DMS53 treated with DMSO at 0.1 percent for 48 hours (cell line): ENCODE measurements around the gene OR6B2.
A peak's percentile ranks its signal among the peaks of the same experiment; 100 is the strongest.

Experiments used
- DNase-seq: peaks from one replicate; lab custom pipeline; 2025; ENCODE audit not compliant: unreplicated experiment; lab: John Stamatoyannopoulos, UW

Gene OR6B2

GRCh38 chr2:240042740-240043139 lies 12.5 kb upstream of the OR6B2 start:
- DNase-seq: no peak

- no peak for DNase-seq
Measured at GRCh38 chr2:240041363-240041762, 11.1 kb upstream of the OR6B2 start.

GRCh38 chr2:240037358-240037757 lies 7.1 kb upstream of the OR6B2 start:
- DNase-seq: no peak

GRCh38 chr2:240033330-240033678 lies 3.1 kb upstream of the OR6B2 start:
- no peak for DNase-seq

GRCh38 chr2:240032406-240033329 lies 2.4 kb upstream of the OR6B2 start:
- DNase-seq: no peak

GRCh38 chr2:240024766-240025165 lies 5.5 kb downstream of the OR6B2 start:
- no peak for DNase-seq

GRCh38 chr2:240023792-240024191 lies 6.4 kb downstream of the OR6B2 start:
- no peak for DNase-seq

GRCh38 chr2:240021488-240022104 lies 8.6 kb downstream of the OR6B2 start:
- DNase-seq: peak; percentile 64

- DNase-seq: no peak
Measured at GRCh38 chr2:240018071-240018750, 12.0 kb downstream of the OR6B2 start.

GRCh38 chr2:240014327-240014726 lies 15.9 kb downstream of the OR6B2 start:
- no peak for DNase-seq

- DNase-seq: peak; percentile 3
Measured at GRCh38 chr2:240013343-240013742, 16.9 kb downstream of the OR6B2 start.

GRCh38 chr2:240002983-240003382 lies 27.2 kb downstream of the OR6B2 start:
- no peak for DNase-seq

GRCh38 chr2:240000671-240001070 lies 29.6 kb downstream of the OR6B2 start:
- DNase-seq: no peak

GRCh38 chr2:239997686-239998409 lies 32.4 kb downstream of the OR6B2 start:
- DNase-seq: no peak

- no peak for DNase-seq
Measured at GRCh38 chr2:239994086-239994485, 36.1 kb downstream of the OR6B2 start.

GRCh38 chr2:239993291-239993690 lies 36.9 kb downstream of the OR6B2 start:
- DNase-seq: no peak

GRCh38 chr2:239991689-239992314 lies 38.4 kb downstream of the OR6B2 start:
- DNase-seq: peak; percentile 51

- DNase-seq: no peak
Measured at GRCh38 chr2:239990966-239991365, 39.3 kb downstream of the OR6B2 start.

- no peak for DNase-seq
Measured at GRCh38 chr2:239985356-239985755, 44.9 kb downstream of the OR6B2 start.

- no peak for DNase-seq
Measured at GRCh38 chr2:239984421-239985194, 45.6 kb downstream of the OR6B2 start.
